B cell (primary cell): Measurements from ENCODE around the gene SCMH1. TPM values are rescaled to one million over a fixed set of nuclear protein-coding genes. Genes with fewer than 3 reads are reported as not detected.

Experiments used
- ATAC-seq: fragments of 200-7000 bp; cut with Tn5 transposase; one replicate; pipeline ENCODE4 v1.10.0; 2021; ENCODE audit warnings: low read depth, mild to moderate bottlenecking, moderate number of reproducible peaks, moderate library complexity
- CTCF ChIA-PET: fragments of 350-600 bp; sonication (Branson Sonifier 250); formaldehyde crosslinking; loops from one replicate; lab custom pipeline; 2021; ENCODE audit warnings: antibody characterized with exemption, inconsistent platforms; lab: Charles Lee
- POLR2A ChIA-PET: fragments of 350-600 bp; sonication (Branson Sonifier 250); formaldehyde crosslinking; loops from one replicate; lab custom pipeline; 2021; ENCODE audit warnings: antibody characterized with exemption; lab: Charles Lee
- DNase-seq: peaks from one replicate; pipeline ENCODE4 v3.0.0; 2013
- H2AFZ ChIP-seq: 2 replicates; pipeline ENCODE4 v1.6.1; 2012; ENCODE audit warnings: mild to moderate bottlenecking, low read depth, low read length; ENCODE audit not compliant: insufficient read depth, poor library complexity, severe bottlenecking
- H3K27ac ChIP-seq, 2 donors: 1 replicate in 1 of 2; 2 replicates in 1 of 2; pipeline ENCODE4 v1.5.1; 2012 to 2013; ENCODE audit warnings: low read length in 2 of 2, mild to moderate bottlenecking in 2 of 2, moderate library complexity in 1 of 2
- H3K27me3 ChIP-seq, 4 experiments: fragments of 200-600 bp in 1 of 4; sonication (generic) in 1 of 4; replicated peaks in 1 of 4; 1 replicate in 2 of 4; 2 replicates in 2 of 4; pipeline versions ENCODE4 v1.6.1 to v1.7.0; 2013 to 2016; ENCODE audit warnings: low read length in 3 of 4, mild to moderate bottlenecking in 2 of 4, mixed read lengths in 1 of 4, moderate library complexity in 1 of 4; ENCODE audit not compliant: insufficient read depth in 4 of 4, control insufficient read depth in 3 of 4; ENCODE audit errors: control extremely low read depth in 1 of 4
- H3K36me3 ChIP-seq, 2 experiments: replicated peaks in 1 of 2; 1 replicate in 1 of 2; 2 replicates in 1 of 2; pipeline versions ENCODE4 v1.6.1 to v1.7.1; 2013; ENCODE audit warnings: low read length in 1 of 2; ENCODE audit not compliant: insufficient read depth in 2 of 2, control insufficient read depth in 1 of 2; ENCODE audit errors: control extremely low read depth in 1 of 2, extremely low read depth in 1 of 2
- H3K4me1 ChIP-seq, 2 donors: fragments of 200-600 bp in 1 of 2; sonication (generic) in 1 of 2; 1 replicate in 1 of 2; 2 replicates in 1 of 2; pipeline versions ENCODE4 v1.5.1 to v1.6.1; 2013 to 2017; ENCODE audit warnings: low read length in 2 of 2; ENCODE audit not compliant: control insufficient read depth in 2 of 2, insufficient read depth in 2 of 2
- H3K4me2 ChIP-seq: replicated peaks from 2 replicates; pipeline ENCODE3; 2012; ENCODE audit warnings: mild to moderate bottlenecking, low read depth, low read length; ENCODE audit not compliant: poor library complexity, severe bottlenecking
- H3K4me3 ChIP-seq, 5 experiments: fragments of 200-600 bp in 1 of 5; sonication (generic) in 1 of 5; 1 replicate in 3 of 5; 2 replicates in 2 of 5; pipeline versions ENCODE4 v1.5.1 to v1.7.0; 2011 to 2016; ENCODE audit warnings: low read length in 4 of 5, mild to moderate bottlenecking in 4 of 5, low read depth in 2 of 5, control low read depth in 1 of 5, moderate library complexity in 1 of 5; ENCODE audit not compliant: insufficient read depth in 1 of 5; ENCODE audit errors: control extremely low read depth in 1 of 5, extremely low read depth in 1 of 5
- H3K79me2 ChIP-seq: fragments of 200-600 bp; sonication (generic); one replicate; pipeline ENCODE4 v1.6.0; 2016; ENCODE audit warnings: low read length; ENCODE audit not compliant: control insufficient read depth, insufficient read depth
- H3K9ac ChIP-seq: fragments of 200-600 bp; sonication (generic); 2 replicates; pipeline ENCODE4 v1.6.1; 2017; ENCODE audit warnings: mild to moderate bottlenecking, low read length, moderate library complexity
- H3K9me3 ChIP-seq, 3 donors: one replicate each; pipeline versions ENCODE4 v1.6.1 to v1.7.1; 2013; ENCODE audit warnings: low read length in 2 of 3; ENCODE audit not compliant: control insufficient read depth in 2 of 3, insufficient read depth in 1 of 3; ENCODE audit errors: control extremely low read depth in 1 of 3
- H4K20me1 ChIP-seq: 2 replicates; pipeline ENCODE4 v1.6.0; 2012; ENCODE audit warnings: mild to moderate bottlenecking, low read length; ENCODE audit not compliant: insufficient read depth, control insufficient read depth, poor library complexity, severe bottlenecking
- H3K27ac Mint-ChIP-seq: one replicate; pipeline ENCODE4 v1.8.0; 2021; ENCODE audit warnings: mixed read lengths
- H3K27me3 Mint-ChIP-seq: one replicate; pipeline ENCODE4 v1.8.0; 2021; ENCODE audit warnings: mixed read lengths
- H3K4me1 Mint-ChIP-seq: one replicate; pipeline ENCODE4 v1.8.0; 2021; ENCODE audit warnings: mixed read lengths
- H3K4me3 Mint-ChIP-seq: one replicate; pipeline ENCODE4 v1.8.0; 2021; ENCODE audit warnings: mixed read lengths
- H3K9me3 Mint-ChIP-seq: one replicate; pipeline ENCODE4 v1.8.0; 2022; ENCODE audit warnings: mixed read lengths; ENCODE audit not compliant: insufficient read depth
- CTCF ChIP-seq: fragments of 200-600 bp; IDR thresholded peaks from one replicate; pipeline ENCODE4 v1.8.0; 2022; ENCODE audit warnings: antibody characterized with exemption, mild to moderate bottlenecking
- EZH2 ChIP-seq: IDR thresholded peaks from 2 replicates; pipeline ENCODE4 v1.6.1; 2012; ENCODE audit warnings: borderline replicate concordance, low read depth, mild to moderate bottlenecking, moderate library complexity, low read length; ENCODE audit not compliant: insufficient read depth, poor library complexity, severe bottlenecking
- WGBS: methylation state at CpG from one replicate; pipeline ENCODE4 v1.1.5; 2013; ENCODE audit warnings: missing lambda C conversion rate; ENCODE audit not compliant: insufficient coverage; 5-methylcytosine and 5-hydroxymethylcytosine counted together
- intact Hi-C: fragments of 100-400 bp; cut with micrococcal nuclease; formaldehyde crosslinking; loops from one replicate; pipeline ENCODE4 v1.10.0; 2022
- polyA plus RNA-seq: library from polyadenylated mRNA; depleted of rRNA; stranded (reverse); fragments of >200 nt; gene quantifications from 2 replicates; pipeline ENCODE4 v1.2.3, GENCODE V29; 2012
- total RNA-seq, 2 donors: library from RNA; stranded (reverse); fragments of 120-200 nt in 1 of 2; gene quantifications; 1 replicate in 1 of 2; 2 replicates in 1 of 2; pipeline versions ENCODE4 v1.2.3 to v1.2.4, GENCODE V29; 2013 to 2022

Gene SCMH1
- total and polyA plus RNA-seq, 2 donors (not counting 1 experiment from before 2014, with no cell fraction given): 29.4 to 33.3 TPM

- H3K36me3 ChIP-seq: peaks cover 0 to 3% of the 10 kb centered on the region in 2 experiments
- Mint-ChIP-seq H3K9me3 (peaks cover 5% of the 10 kb centered on the region), H3K4me3 (no peak overlapping the region), H3K27me3 (no peaks in the 10 kb centered on the region), H3K4me1 (peaks cover 35% of the 10 kb centered on the region), H3K27ac (no peak overlapping the region)
- TF ChIP-seq CTCF (no peak), EZH2 (no peak)
- H3K9ac ChIP-seq: no peak overlapping the region
- ChIA-PET CTCF (no interaction called here), POLR2A (no interaction called here)
- no peak overlapping the region for H3K4me2 ChIP-seq
- H3K9me3 ChIP-seq: peaks cover 3 to 14% (median 4%) of the 10 kb centered on the region in 3 donors
- DNase-seq (no peak), ATAC-seq (no peak)
- peaks cover 7% of the 10 kb centered on the region for H3K79me2 ChIP-seq
- intact Hi-C loops: no loop called here
- no peaks in the 10 kb centered on the region for H3K27me3 ChIP-seq
- no peaks in the 10 kb centered on the region for H4K20me1 ChIP-seq
- no peak overlapping the region for H3K4me3 ChIP-seq
- 100% methylated on average over 1 of the region's 3 CpGs for WGBS
- no peak overlapping the region for H2AFZ ChIP-seq
- H3K4me1 ChIP-seq: peaks cover 20 to 35% of the 10 kb centered on the region in 2 donors
- no peak overlapping the region for H3K27ac ChIP-seq
These were observed 72.3 kb downstream of the SCMH1 start for GRCh38 chr1:41169799-41170180.

DNA sequence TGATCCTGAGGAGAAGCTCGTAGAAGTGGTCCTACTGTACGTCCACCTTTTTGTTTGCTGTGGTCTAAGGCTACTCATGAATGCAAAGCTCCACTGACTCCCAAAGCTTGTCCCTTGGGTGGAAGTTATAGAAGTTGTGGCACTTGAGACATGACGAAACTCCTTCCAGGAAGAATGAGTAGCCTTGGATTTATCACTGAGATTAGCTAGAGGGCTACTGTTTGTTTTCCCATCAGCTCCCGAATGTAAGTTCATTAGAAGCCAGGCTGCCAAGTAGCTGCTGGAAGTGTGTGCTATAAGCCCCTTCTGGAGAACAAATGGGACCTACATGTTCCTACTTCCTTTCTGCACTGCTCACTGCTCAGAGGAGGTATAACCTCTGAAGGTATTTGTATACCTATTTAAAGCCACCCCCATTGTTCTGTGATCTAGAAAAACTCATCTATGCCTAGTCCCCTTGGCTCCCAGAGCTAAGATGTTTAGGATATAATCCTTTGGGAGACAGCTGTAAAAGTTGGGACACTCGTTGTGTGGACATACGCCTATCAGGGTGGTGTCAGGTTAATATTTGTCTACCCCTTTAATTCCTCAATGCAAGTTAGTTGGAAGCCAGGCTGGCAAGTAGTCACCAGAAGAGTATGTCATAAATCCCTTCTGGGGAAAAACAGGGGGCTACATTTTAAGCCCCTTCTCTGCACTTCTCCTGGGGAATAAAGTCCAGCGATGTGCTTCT lies 72.9 kb downstream of the SCMH1 start:
- Histone ChIP-seq H3K4me2 (no peak overlapping the region), H3K27me3 (no peaks in the 10 kb centered on the region), H3K36me3 (peaks cover 0 to 3% of the 10 kb centered on the region in 2 experiments), H3K79me2 (peaks cover 7% of the 10 kb centered on the region), H3K9me3 (peaks cover 3 to 14% (median 4%) of the 10 kb centered on the region in 3 donors), H2AFZ (no peak overlapping the region), H3K9ac (no peak overlapping the region), H3K4me1 (peaks cover 20 to 35% of the 10 kb centered on the region in 2 donors), H4K20me1 (no peaks in the 10 kb centered on the region), H3K4me3 (no peak overlapping the region), H3K27ac (no peak overlapping the region)
- no peak for DNase-seq
- TF ChIP-seq CTCF (no peak), EZH2 (no peak)
- 85% methylated on average over 2 of the region's 7 CpGs for WGBS
- ATAC-seq: no peak
- POLR2A ChIA-PET: no interaction called here
- peaks cover 33% of the 10 kb centered on the region for H3K4me1 Mint-ChIP-seq
- H3K4me3 Mint-ChIP-seq: no peak overlapping the region
- CTCF ChIA-PET: no interaction called here
- intact Hi-C loops: no loop called here
- peaks cover 5% of the 10 kb centered on the region for H3K9me3 Mint-ChIP-seq
- no peaks in the 10 kb centered on the region for H3K27me3 Mint-ChIP-seq
- H3K27ac Mint-ChIP-seq: no peak overlapping the region
